Measurements from ENCODE around the gene ENAH. TPM values are rescaled to one million over a fixed set of nuclear protein-coding genes. Genes with fewer than 3 reads are reported as not detected.

The ENAH gene
- polyA plus RNA-seq, 1 experiment, result 121 TPM

GRCh38 chr1:225462714-225463574 lies 190.0 kb downstream of the ENAH start:
- CTCF ChIA-PET, result interaction anchor here (2.0 kb wide), 1 partner anchor 12 kb away, joined by 4 read pairs; no protein-coding TSS in a partner anchor
- no peak for TF ChIP-seq CTCF (IDR thresholded peaks at IDR 0.05; ENCODE audit: low read depth, low read length)
- no peaks in the 10 kb centered on the region; the same call in 1 of the 2 replicates for H3K9me3 ChIP-seq (ENCODE audit: control insufficient read depth, insufficient read depth, low read length)
- DNase-seq (ENCODE audit: low read depth, low spot score), result no peak
- H3K27me3 ChIP-seq (ENCODE audit: control insufficient read depth, insufficient read depth, low read length), result no peaks in the 10 kb centered on the region
- no peak overlapping the region for H3K27ac ChIP-seq (ENCODE audit: low read depth, low read length)
- H3K4me3 ChIP-seq (ENCODE audit: low read depth, low read length), result no peak overlapping the region
- POLR2A ChIA-PET, result interaction anchor here (0.6 to 0.9 kb wide), 2 partner anchors 536 to 590 kb away, joined by 3 to 6 read pairs; partner anchors contain the start of gene SDE2

- TF ChIP-seq CTCF (IDR thresholded peaks at IDR 0.05; ENCODE audit: low read depth, low read length), result no peak
- CTCF ChIA-PET, result interaction anchor here (2.0 kb wide), 1 partner anchor 12 kb away, joined by 4 read pairs; no protein-coding TSS in a partner anchor
- POLR2A ChIA-PET, result interaction anchor here (0.6 to 0.9 kb wide), 2 partner anchors 537 to 591 kb away, joined by 3 to 6 read pairs; partner anchors contain the start of gene SDE2
These were observed 190.6 kb downstream of the ENAH start for GRCh38 chr1:225462429-225462713.

GRCh38 chr1:225461533-225462428 lies 191.1 kb downstream of the ENAH start:
- DNase-seq (ENCODE audit: low read depth, low spot score), result no peak
- H3K9me3 ChIP-seq (ENCODE audit: control insufficient read depth, insufficient read depth, low read length), result no peaks in the 10 kb centered on the region
- CTCF ChIA-PET, result interaction anchor here (1.2 to 2.0 kb wide), 2 partner anchors 13 kb away, joined by 3 to 4 read pairs; no protein-coding TSS in a partner anchor

More at GRCh38 chr1:225462429-225462713, 190.6 kb downstream of the ENAH start:
- Histone ChIP-seq H3K4me3 (ENCODE audit: low read depth, low read length) (no peak overlapping the region), H3K9me3 (ENCODE audit: control insufficient read depth, insufficient read depth, low read length) (no peaks in the 10 kb centered on the region; the same call in 1 of the 2 replicates), H3K27ac (ENCODE audit: low read depth, low read length) (no peak overlapping the region), H3K27me3 (ENCODE audit: control insufficient read depth, insufficient read depth, low read length) (no peaks in the 10 kb centered on the region)
- DNase-seq (ENCODE audit: low read depth, low spot score), result no peak

GRCh38 chr1:225460737-225461532 lies 192.0 kb downstream of the ENAH start:
- TF ChIP-seq CTCF (IDR thresholded peaks at IDR 0.05; ENCODE audit: low read depth, low read length), result no peak
- Histone ChIP-seq H3K9me3 (ENCODE audit: control insufficient read depth, insufficient read depth, low read length) (no peaks in the 10 kb centered on the region), H3K27ac (ENCODE audit: low read depth, low read length) (no peak overlapping the region), H3K4me3 (ENCODE audit: low read depth, low read length) (no peak overlapping the region), H3K27me3 (ENCODE audit: control insufficient read depth, insufficient read depth, low read length) (no peaks in the 10 kb centered on the region)
- CTCF ChIA-PET, result interaction anchor here (0.5 to 1.2 kb wide), 6 partner anchors 11 to 450 kb away, joined by 3 to 5 read pairs (median 3); no protein-coding TSS in a partner anchor
- POLR2A ChIA-PET, result interaction anchor here (0.6 kb wide), 1 partner anchor 200 kb away, joined by 3 read pairs; no protein-coding TSS in a partner anchor
- DNase-seq (ENCODE audit: low read depth, low spot score), result no peak

More at GRCh38 chr1:225461533-225462428, 191.1 kb downstream of the ENAH start:
- Histone ChIP-seq H3K27ac (ENCODE audit: low read depth, low read length) (no peak overlapping the region), H3K27me3 (ENCODE audit: control insufficient read depth, insufficient read depth, low read length) (no peaks in the 10 kb centered on the region), H3K4me3 (ENCODE audit: low read depth, low read length) (no peak overlapping the region)
- no peak for TF ChIP-seq CTCF (IDR thresholded peaks at IDR 0.05; ENCODE audit: low read depth, low read length)
- POLR2A ChIA-PET, result interaction anchor here (0.5 to 0.6 kb wide), 2 partner anchors 199 to 613 kb away, joined by 3 to 6 read pairs; no protein-coding TSS in a partner anchor

Data from AG04450 (cell line).